Left ventricle myocardium inferior (tissue), 1 donor: ENCODE data around the gene CCL15. TPM values are rescaled to one million over a fixed set of nuclear protein-coding genes. Genes with fewer than 3 reads are reported as not detected.

Source experiments
- DNase-seq: peaks from one replicate; pipeline ENCODE4 v3.0.0-alpha.2; 2020
- H3K27ac ChIP-seq: fragments of 200-600 bp; replicated peaks from 2 replicates; pipeline ENCODE4 v1.8.0; 2021
- H3K27me3 ChIP-seq: fragments of 200-600 bp; 2 replicates; pipeline ENCODE4 v1.8.0; 2021; ENCODE audit warnings: low read depth
- H3K36me3 ChIP-seq: fragments of 200-600 bp; 2 replicates; pipeline ENCODE4 v1.8.0; 2021
- H3K4me1 ChIP-seq: fragments of 200-600 bp; 2 replicates; pipeline ENCODE4 v1.8.0; 2021
- H3K4me3 ChIP-seq: fragments of 200-600 bp; 2 replicates; pipeline ENCODE4 v1.8.0; 2021; ENCODE audit warnings: mild to moderate bottlenecking, moderate library complexity
- H3K9me3 ChIP-seq: fragments of 200-600 bp; replicated peaks from 2 replicates; pipeline ENCODE4 v1.8.0; 2021
- CTCF ChIP-seq: fragments of 200-600 bp; IDR thresholded peaks from 2 replicates; pipeline ENCODE4 v1.8.0; 2021; ENCODE audit warnings: antibody characterized with exemption, mild to moderate bottlenecking, borderline replicate concordance
- intact Hi-C: fragments of 100-400 bp; cut with micrococcal nuclease; formaldehyde crosslinking; loops from one replicate; pipeline ENCODE4 v1.11.0; 2022
- total RNA-seq: library from RNA; stranded (reverse); fragmentation: NEBNext Ultra II Directional; extraction: Animal tissue kit (Norgen Biotek cat#: 25700); gene quantifications from one replicate; pipeline ENCODE4 v1.2.1, GENCODE V29; 2021
- donor health status: DM: no; HTN: yes; CAD: no; lungs with severe emphysema.

CCL15 gene
- total RNA-seq, 1 donor from 2014 or later: not detected

- intact Hi-C loops: no loop called here
- no peak for DNase-seq
- H3K36me3 ChIP-seq: no peaks in the 10 kb centered on the region
- peaks cover 15% of the 10 kb centered on the region for H3K4me1 ChIP-seq
- TF ChIP-seq CTCF: no peak
- no peaks in the 10 kb centered on the region for H3K9me3 ChIP-seq
- H3K27me3 ChIP-seq: peaks cover 6% of the 10 kb centered on the region
- no peak overlapping the region for H3K27ac ChIP-seq
- no peak overlapping the region for H3K4me3 ChIP-seq
Measured at GRCh38 chr17:35981908-35982330, 19.4 kb downstream of the CCL15 start.

- no peak for TF ChIP-seq CTCF
- intact Hi-C loops: no loop called here
- Histone ChIP-seq H3K4me1 (peaks cover 8% of the 10 kb centered on the region), H3K4me3 (no peak within 1 kb of the TSS), H3K27me3 (peaks cover 6% of the 10 kb centered on the region), H3K27ac (no peak within 1 kb of the TSS), H3K36me3 (no peaks in the 10 kb centered on the region), H3K9me3 (no peaks in the 10 kb centered on the region)
- DNase-seq: no peak
Measured at GRCh38 chr17:35981246-35981645, 20.1 kb downstream of the CCL15 start, which contains the start of gene CCL16. Gene CCL16 (minus strand): TSS chr17:35981497. CDS start chr17:35981420, 77 bp downstream.

- Histone ChIP-seq H3K9me3 (no peaks in the 10 kb centered on the region), H3K36me3 (no peaks in the 10 kb centered on the region), H3K4me1 (peaks cover 11% of the 10 kb centered on the region), H3K27ac (no peak overlapping the region), H3K4me3 (no peak overlapping the region), H3K27me3 (no peaks in the 10 kb centered on the region)
- intact Hi-C loops: no loop called here
- TF ChIP-seq CTCF: no peak
- no peak for DNase-seq
Measured at GRCh38 chr17:35978346-35978745, 23.0 kb downstream of the CCL15 start.

- H3K27ac ChIP-seq: no peak overlapping the region
- H3K4me1 ChIP-seq: peaks cover 19% of the 10 kb centered on the region
- DNase-seq: no peak
- no peak for TF ChIP-seq CTCF
- H3K9me3 ChIP-seq: no peaks in the 10 kb centered on the region
- intact Hi-C loops: no loop called here
- H3K27me3 ChIP-seq: no peaks in the 10 kb centered on the region
- H3K36me3 ChIP-seq: no peaks in the 10 kb centered on the region
- no peak overlapping the region for H3K4me3 ChIP-seq
Measured at GRCh38 chr17:35977509-35977908, 23.8 kb downstream of the CCL15 start.

- peaks cover 28% of the 10 kb centered on the region for H3K4me1 ChIP-seq
- intact Hi-C loops: no loop called here
- H3K27ac ChIP-seq: peak overlapping the region; percentile 47
- H3K36me3 ChIP-seq: no peaks in the 10 kb centered on the region
- H3K27me3 ChIP-seq: no peaks in the 10 kb centered on the region
- DNase-seq: no peak
- no peaks in the 10 kb centered on the region for H3K9me3 ChIP-seq
- H3K4me3 ChIP-seq: no peak overlapping the region
- no peak for TF ChIP-seq CTCF
Measured at GRCh38 chr17:35973333-35974260, 27.8 kb downstream of the CCL15 start.
